ENCODE results near the gene SSTR5.
"Not testable (repeated sequence)": the region's sequence is repeated elsewhere in the genome, so short reads cannot be mapped to it uniquely, and the experiment has no call there.

Gene SSTR5

GRCh38 chr16:1090620-1091587, 18.4 kb downstream of the SSTR5 start:
- TF ChIP-seq POLR2AphosphoS5 (IDR thresholded peaks at IDR 0.05; ENCODE audit: borderline replicate concordance, low read depth, low read length) (no peak), FOXP2 (optimal IDR thresholded peaks at IDR 0.05; ENCODE audit: control extremely low read depth, extremely low read length, insufficient read depth) (no peak), EZH2 (IDR thresholded peaks at IDR 0.05) (no peak)
- no peaks in the 10 kb centered on the region for H3K9me3 ChIP-seq (ENCODE audit: low read depth, low read length)
- no peaks in the 10 kb centered on the region for H3K36me3 ChIP-seq (ENCODE audit: insufficient read depth, low read length)
- no peak overlapping the region for H3K4me3 ChIP-seq
- H3K9ac ChIP-seq (ENCODE audit: insufficient read length), result no peak overlapping the region
- no peak for DNase-seq (ENCODE audit: low read depth, low spot score)
- no peak overlapping the region for H3K27ac ChIP-seq

- DNase-seq (ENCODE audit: low read depth, low spot score), result no peak
- Histone ChIP-seq H3K9ac (ENCODE audit: insufficient read length) (no peak overlapping the region), H3K9me3 (ENCODE audit: low read depth, low read length) (no peaks in the 10 kb centered on the region)
Observed at GRCh38 chr16:1091992-1092552, 19.5 kb downstream of the SSTR5 start.

GRCh38 chr16:1092685-1093283, 20.2 kb downstream of the SSTR5 start:
- not testable (repeated sequence) for H3K9ac ChIP-seq (ENCODE audit: insufficient read length); H3K27ac ChIP-seq; H3K9me3 ChIP-seq (ENCODE audit: low read depth, low read length); DNase-seq (ENCODE audit: low read depth, low spot score); H3K4me3 ChIP-seq; H3K36me3 ChIP-seq (ENCODE audit: insufficient read depth, low read length)

More at GRCh38 chr16:1091992-1092552, 19.5 kb downstream of the SSTR5 start:
- no peak for TF ChIP-seq EZH2 (IDR thresholded peaks at IDR 0.05)
- TF ChIP-seq POLR2AphosphoS5 (IDR thresholded peaks at IDR 0.05; ENCODE audit: borderline replicate concordance, low read depth, low read length), result no peak
- no peak for TF ChIP-seq FOXP2 (optimal IDR thresholded peaks at IDR 0.05; ENCODE audit: control extremely low read depth, extremely low read length, insufficient read depth)
- H3K36me3 ChIP-seq (ENCODE audit: insufficient read depth, low read length), result no peaks in the 10 kb centered on the region
- H3K4me3 ChIP-seq, result no peak overlapping the region
- H3K27ac ChIP-seq, result no peak overlapping the region

GRCh38 chr16:1093284-1094123, 21.0 kb downstream of the SSTR5 start:
- Histone ChIP-seq H3K9me3 (ENCODE audit: low read depth, low read length) (no peaks in the 10 kb centered on the region), H3K27ac (no peak overlapping the region), H3K9ac (ENCODE audit: insufficient read length) (no peak overlapping the region), H3K36me3 (ENCODE audit: insufficient read depth, low read length) (no peaks in the 10 kb centered on the region), H3K4me3 (no peak overlapping the region)
- no peak for TF ChIP-seq FOXP2 (optimal IDR thresholded peaks at IDR 0.05; ENCODE audit: control extremely low read depth, extremely low read length, insufficient read depth)
- TF ChIP-seq POLR2AphosphoS5 (IDR thresholded peaks at IDR 0.05; ENCODE audit: borderline replicate concordance, low read depth, low read length), result no peak
- no peak for TF ChIP-seq EZH2 (IDR thresholded peaks at IDR 0.05)
- no peak for DNase-seq (ENCODE audit: low read depth, low spot score)

GRCh38 chr16:1094124-1094479, 21.6 kb downstream of the SSTR5 start:
- no peak for DNase-seq (ENCODE audit: low read depth, low spot score)
- H3K4me3 ChIP-seq, result no peak overlapping the region
- TF ChIP-seq FOXP2 (optimal IDR thresholded peaks at IDR 0.05; ENCODE audit: control extremely low read depth, extremely low read length, insufficient read depth) (no peak), EZH2 (IDR thresholded peaks at IDR 0.05) (no peak), POLR2AphosphoS5 (IDR thresholded peaks at IDR 0.05; ENCODE audit: borderline replicate concordance, low read depth, low read length) (no peak)
- H3K9me3 ChIP-seq (ENCODE audit: low read depth, low read length), result no peaks in the 10 kb centered on the region
- no peak overlapping the region for H3K9ac ChIP-seq (ENCODE audit: insufficient read length)
- no peak overlapping the region for H3K27ac ChIP-seq
- H3K36me3 ChIP-seq (ENCODE audit: insufficient read depth, low read length), result no peaks in the 10 kb centered on the region

GRCh38 chr16:1094601-1095449, 22.3 kb downstream of the SSTR5 start:
- TF ChIP-seq FOXP2 (optimal IDR thresholded peaks at IDR 0.05; ENCODE audit: control extremely low read depth, extremely low read length, insufficient read depth), result no peak
- TF ChIP-seq EZH2 (IDR thresholded peaks at IDR 0.05), result no peak
- TF ChIP-seq POLR2AphosphoS5 (IDR thresholded peaks at IDR 0.05; ENCODE audit: borderline replicate concordance, low read depth, low read length), result no peak
- Histone ChIP-seq H3K9ac (ENCODE audit: insufficient read length) (no peak overlapping the region), H3K36me3 (ENCODE audit: insufficient read depth, low read length) (no peaks in the 10 kb centered on the region), H3K27ac (no peak overlapping the region), H3K9me3 (ENCODE audit: low read depth, low read length) (no peaks in the 10 kb centered on the region), H3K4me3 (no peak overlapping the region)
- no peak for DNase-seq (ENCODE audit: low read depth, low spot score)

GRCh38 chr16:1095450-1096168, 23.1 kb downstream of the SSTR5 start:
- DNase-seq (ENCODE audit: low read depth, low spot score), result no peak
- TF ChIP-seq EZH2 (IDR thresholded peaks at IDR 0.05) (no peak), POLR2AphosphoS5 (IDR thresholded peaks at IDR 0.05; ENCODE audit: borderline replicate concordance, low read depth, low read length) (no peak), FOXP2 (optimal IDR thresholded peaks at IDR 0.05; ENCODE audit: control extremely low read depth, extremely low read length, insufficient read depth) (no peak)
- no peak overlapping the region for H3K4me3 ChIP-seq
- H3K9me3 ChIP-seq (ENCODE audit: low read depth, low read length), result no peaks in the 10 kb centered on the region
- no peak overlapping the region for H3K9ac ChIP-seq (ENCODE audit: insufficient read length)
- H3K27ac ChIP-seq, result no peak overlapping the region
- no peaks in the 10 kb centered on the region for H3K36me3 ChIP-seq (ENCODE audit: insufficient read depth, low read length)

Data from SK-N-MC (cell line).